ENCODE data around the gene NRP2.

The NRP2 gene

GRCh38 chr2:205659922-205660321 is 22.4 kb upstream of the NRP2 start:
- DNase-seq = no peak

GRCh38 chr2:205660521-205661124 is 21.7 kb upstream of the NRP2 start:
- peak in 2 of 4 experiments; percentile 3 to 25 for DNase-seq

- no peak for DNase-seq
These were observed 21.0 kb upstream of the NRP2 start for GRCh38 chr2:205661281-205661680.

- no peak for DNase-seq
These were observed 19.9 kb upstream of the NRP2 start for GRCh38 chr2:205662206-205662965.

DNA sequence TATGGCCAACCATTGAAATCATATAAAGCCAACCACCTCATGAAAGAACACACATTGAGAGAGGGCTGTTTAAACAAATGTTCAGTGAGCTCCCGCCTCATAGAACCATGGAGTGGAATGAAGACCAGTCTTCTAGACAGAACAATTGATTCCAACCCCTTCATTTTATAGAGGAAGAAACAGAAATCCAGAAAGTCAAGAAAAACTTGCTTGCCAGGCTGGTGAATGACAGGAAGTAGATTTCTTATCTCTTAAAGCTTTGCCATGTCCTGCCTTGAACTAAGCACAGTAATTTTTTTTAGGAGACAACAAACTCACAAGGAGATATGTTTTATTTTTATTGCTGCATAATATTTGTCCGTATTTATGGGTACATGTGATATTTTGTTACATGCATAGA is 16.5 kb upstream of the NRP2 start:
- DNase-seq = no peak

GRCh38 chr2:205670292-205670691 is 12.0 kb upstream of the NRP2 start:
- no peak for DNase-seq

DNA sequence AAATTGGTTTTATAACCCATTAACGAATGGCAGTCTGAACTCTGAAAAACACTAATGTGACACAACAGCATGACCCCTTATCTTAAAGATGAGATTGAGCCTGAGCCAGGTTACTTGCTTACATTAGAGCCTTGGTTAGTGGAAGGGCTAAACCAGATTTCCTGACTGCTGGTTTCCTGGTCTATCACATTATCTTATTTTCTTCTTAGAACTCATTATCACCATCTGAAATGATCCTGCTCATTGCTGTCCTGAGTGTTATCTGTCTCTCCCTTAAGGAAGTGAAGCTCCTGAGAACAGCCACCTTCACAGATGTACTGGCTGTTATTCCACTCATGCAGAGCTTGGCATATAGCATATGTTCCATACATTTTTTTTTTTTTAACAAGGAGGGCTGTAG is 9.0 kb upstream of the NRP2 start:
- DNase-seq = no peak

DNA sequence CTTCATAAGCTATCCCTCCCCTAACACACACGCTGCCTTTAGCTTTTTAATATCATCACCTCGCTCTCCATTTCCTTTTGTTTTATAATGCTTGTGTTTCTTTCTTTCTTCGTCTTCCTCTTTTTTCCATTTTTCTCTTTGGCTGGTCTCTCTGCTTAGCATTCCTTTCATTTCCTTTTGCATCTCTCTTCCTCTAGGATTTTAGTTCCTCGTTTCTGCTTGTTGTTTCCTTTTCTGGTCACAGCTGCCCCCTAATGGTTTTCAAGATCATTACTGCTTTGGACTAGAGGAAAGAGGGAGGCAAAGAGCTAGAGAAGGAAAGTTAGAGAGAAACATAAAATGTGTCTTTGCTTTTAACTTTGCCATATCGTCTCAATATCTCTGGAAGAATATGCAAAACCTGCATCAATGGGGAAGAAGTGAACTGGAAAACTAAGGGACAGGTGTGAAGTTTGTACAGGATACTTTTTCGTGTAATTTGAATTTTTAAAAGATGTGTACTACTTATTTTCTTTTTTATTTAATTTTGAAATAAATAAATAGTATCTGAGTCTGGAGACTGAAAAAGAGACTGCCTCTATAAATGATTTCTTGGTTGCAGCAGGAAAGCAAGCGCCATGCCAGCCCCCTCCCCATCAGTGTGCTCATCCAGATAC is 6.3 kb upstream of the NRP2 start:
- DNase-seq = no peak

- DNase-seq = no peak
These were observed 3.7 kb upstream of the NRP2 start for GRCh38 chr2:205678541-205679142.

GRCh38 chr2:205679410-205680009 is 2.8 kb upstream of the NRP2 start:
- DNase-seq = no peak

- DNase-seq = peak in 1 of 4 experiments; percentile 8
These were observed 2.2 kb upstream of the NRP2 start for GRCh38 chr2:205680067-205680466.

DNA sequence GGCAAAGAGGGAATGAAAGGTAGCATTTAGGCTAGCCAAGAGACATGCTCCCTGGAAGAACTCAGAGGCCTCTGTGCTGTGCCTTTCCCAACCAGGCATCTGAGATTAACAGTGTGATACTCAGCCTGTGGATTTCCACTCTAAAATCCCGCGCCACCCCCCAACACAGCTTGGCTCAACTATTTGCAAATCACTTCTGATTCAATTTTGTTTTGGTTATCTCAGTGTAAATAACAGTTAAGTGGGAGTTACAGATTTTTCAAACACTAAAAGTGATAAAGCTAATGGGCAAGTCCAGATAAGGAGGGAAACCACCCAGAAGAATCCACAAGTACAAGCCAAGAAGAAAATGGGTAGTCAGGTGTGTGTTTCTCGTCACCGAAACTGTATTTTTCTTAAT is 1.4 kb upstream of the NRP2 start:
- DNase-seq = no peak

GRCh38 chr2:205681401-205682238 is 681 bp upstream of the NRP2 start:
- DNase-seq = no peak

- no peak for DNase-seq
These were observed 735 bp downstream of the NRP2 start for GRCh38 chr2:205682971-205683501.

GRCh38 chr2:205683502-205684367 is 1.4 kb downstream of the NRP2 start:
- DNase-seq = no peak

GRCh38 chr2:205684871-205685313 is 2.6 kb downstream of the NRP2 start:
- no peak for DNase-seq

GRCh38 chr2:205685314-205686055 is 3.2 kb downstream of the NRP2 start:
- DNase-seq = no peak

DNA sequence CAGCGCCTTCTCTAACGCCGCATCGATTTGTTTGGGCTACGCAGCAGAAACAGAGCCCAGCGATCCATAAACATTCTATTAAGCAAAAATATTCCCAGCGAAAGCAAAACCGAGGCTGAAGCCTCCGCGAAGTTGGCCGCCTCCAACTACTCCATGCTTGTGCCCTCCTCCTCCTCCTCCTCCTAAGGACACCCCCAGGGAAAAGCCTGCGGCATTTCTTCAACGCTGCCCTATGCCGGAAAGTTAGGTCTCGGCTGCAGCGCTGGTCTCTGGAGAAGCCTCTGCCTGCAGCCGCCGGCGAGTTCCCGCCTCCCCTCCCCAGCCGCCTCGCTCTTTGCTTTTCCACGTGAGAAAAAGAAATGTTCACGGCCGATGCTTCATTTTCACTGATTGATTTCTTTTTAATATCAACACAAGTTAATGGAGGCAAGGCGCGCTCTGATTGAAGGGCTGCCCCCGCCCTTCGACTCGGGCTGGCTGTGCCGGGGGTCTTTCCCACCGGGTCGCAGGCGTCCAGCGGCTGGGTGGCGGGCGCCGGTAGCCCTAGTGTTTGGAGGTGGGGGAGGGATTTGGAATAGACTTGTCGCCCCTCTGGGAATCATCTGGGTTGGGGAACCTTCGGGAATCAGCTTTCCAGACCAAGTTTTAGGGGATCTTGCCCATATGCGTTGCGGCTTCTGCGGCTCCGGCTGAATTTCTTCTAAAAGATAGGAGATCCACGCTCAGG is 3.9 kb downstream of the NRP2 start:
- no peak for DNase-seq
